Left renal cortex interstitium (tissue), 4 donors: ENCODE results near the gene FEZF2. TPM values are rescaled to one million over a fixed set of nuclear protein-coding genes. Genes with fewer than 3 reads are reported as not detected.

ENCODE experiments used
- DNase-seq, 4 donors: peaks; one replicate each; pipeline ENCODE4 v3.0.0-alpha.2; 2013; ENCODE audit warnings: low read depth in 4 of 4, low spot score in 2 of 4, missing footprints in 1 of 4
- polyA plus RNA-seq, 4 donors: library from polyadenylated mRNA; unstranded; fragments of 120-200 nt; gene quantifications; one replicate each; pipeline ENCODE4 v1.2.1, GENCODE V29; 2013; ENCODE audit not compliant: insufficient read length in 4 of 4

Gene FEZF2
- polyA plus RNA-seq, result not detected

DNA sequence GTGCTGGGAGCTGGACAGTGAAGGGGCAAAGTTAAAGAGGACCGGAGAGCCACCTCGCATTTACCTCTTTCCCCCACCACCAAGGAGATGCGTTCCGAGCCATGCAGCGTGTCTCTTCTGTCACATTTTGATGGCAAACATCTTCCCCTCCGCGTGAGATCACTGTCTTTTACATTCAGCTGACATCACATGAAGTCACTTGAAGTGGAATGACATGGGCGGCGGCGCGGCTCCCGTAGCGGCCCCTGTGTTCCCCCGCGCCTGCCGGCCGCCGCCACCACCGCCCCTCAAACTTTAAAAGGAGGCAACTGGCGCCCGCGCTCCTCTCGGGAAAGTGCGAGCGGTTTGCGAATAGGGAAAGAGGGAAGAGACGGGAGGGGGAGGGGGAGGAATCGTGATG is at the start of gene FEZF2:
TSS of gene FEZF2 (minus strand) at position 336 of the 400 bp plus-strand sequence. CDS start 682 bp downstream, outside the sequence.
- no peak for DNase-seq

GRCh38 chr3:62421207-62421606 is 47.9 kb upstream of the FEZF2 start:
- DNase-seq, result no peak

DNA sequence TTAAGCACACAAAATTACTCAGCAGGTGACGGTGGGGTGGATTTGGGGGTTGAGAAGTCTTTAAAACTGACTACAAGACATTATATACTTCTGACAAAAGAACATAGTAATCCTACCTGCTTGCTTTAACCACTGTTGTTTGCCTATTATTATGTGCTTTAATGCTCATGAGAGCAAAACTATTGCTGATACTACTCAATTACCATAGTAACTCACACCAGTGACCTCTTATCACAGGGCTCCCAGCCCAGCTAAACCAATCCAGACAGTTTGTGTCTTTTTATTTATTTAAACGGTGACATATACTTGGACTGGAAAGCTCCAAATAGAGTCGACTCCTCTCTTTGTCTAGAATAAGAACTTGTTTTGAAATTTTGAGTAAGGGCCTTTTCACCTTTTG is 42.8 kb upstream of the FEZF2 start:
- no peak for DNase-seq

- DNase-seq, result no peak
Observed at GRCh38 chr3:62415312-62415801, 42.0 kb upstream of the FEZF2 start.

DNA sequence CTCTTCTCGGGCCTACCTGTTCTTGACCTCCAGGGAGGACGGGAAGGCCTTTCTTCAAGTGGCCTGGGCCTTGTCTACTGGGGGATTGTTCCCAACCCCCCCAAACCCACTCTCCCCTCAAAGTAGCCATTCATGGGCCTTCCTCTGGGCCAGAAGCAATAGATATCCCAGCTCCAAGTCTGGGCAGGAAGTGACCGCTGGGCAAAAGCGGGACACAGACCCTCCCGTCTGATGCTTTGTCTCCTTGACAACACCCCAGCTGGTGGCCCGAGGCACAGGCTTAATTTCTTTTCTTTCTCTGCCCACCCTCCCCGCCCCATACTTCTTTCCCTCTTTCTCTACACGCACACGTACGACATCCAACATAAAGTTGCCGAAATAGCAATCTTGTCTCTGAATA is 41.4 kb upstream of the FEZF2 start:
- no peak for DNase-seq

DNA sequence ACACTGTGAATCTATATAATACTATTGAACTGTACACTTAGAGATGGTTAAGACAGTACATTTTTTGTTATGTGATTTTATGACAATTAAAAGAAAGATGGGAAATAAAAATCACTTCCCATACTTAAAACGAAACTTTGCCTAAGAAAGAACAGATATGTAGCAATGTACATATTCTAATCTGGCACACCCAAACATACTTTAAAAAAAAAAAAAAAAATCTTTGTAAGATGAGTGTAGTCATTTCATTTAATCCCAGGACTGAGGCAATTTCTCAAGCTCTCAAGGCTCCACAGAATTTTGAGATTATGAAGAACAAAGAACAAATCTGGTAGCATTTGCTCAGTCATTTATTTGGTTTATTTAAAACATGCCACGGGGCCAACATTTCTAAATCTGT is 40.3 kb upstream of the FEZF2 start:
- DNase-seq, result no peak

DNA sequence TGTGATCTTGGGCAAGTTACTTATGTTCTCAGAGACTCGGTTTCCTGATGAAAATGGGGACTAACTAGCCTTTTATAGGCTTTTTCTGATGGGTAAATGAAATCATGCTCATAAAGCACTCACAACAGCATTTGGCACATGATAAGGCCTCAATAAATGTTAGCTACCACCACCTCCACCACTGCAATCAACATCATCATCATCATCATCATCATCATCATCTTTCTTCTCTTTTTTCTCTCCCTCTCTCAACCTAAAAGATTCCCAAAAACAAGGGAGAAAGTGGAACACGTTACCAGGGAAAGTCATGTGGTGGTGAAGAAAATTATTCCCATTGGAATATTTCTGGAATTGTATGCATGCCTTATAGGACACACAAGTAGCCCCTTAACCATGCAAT is 33.6 kb upstream of the FEZF2 start:
- DNase-seq, result no peak

- DNase-seq, result no peak
Observed at GRCh38 chr3:62405566-62405965, 32.2 kb upstream of the FEZF2 start.

DNA sequence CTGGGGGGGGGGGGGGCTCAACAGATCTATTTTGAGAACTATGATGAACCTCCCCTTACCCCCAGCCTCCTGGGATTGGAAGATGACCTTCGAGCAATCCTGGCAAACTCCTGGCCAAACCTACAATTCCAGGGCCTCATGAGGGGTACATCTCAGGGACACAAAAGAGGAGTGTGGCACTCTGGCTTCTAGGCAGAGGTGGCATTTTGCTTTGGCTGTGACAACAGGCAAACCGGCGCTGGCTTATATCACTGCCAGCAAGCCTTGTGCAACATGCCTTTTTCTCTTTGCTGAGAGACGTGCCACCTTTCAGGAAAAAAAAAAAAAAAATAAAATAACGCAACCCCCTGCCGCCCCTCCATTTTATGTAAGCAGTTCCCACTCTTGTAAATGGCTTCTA is 31.8 kb upstream of the FEZF2 start:
- DNase-seq, result no peak

GRCh38 chr3:62404321-62404720 is 31.0 kb upstream of the FEZF2 start:
- DNase-seq, result no peak

GRCh38 chr3:62403765-62404164 is 30.4 kb upstream of the FEZF2 start:
- DNase-seq, result no peak

DNA sequence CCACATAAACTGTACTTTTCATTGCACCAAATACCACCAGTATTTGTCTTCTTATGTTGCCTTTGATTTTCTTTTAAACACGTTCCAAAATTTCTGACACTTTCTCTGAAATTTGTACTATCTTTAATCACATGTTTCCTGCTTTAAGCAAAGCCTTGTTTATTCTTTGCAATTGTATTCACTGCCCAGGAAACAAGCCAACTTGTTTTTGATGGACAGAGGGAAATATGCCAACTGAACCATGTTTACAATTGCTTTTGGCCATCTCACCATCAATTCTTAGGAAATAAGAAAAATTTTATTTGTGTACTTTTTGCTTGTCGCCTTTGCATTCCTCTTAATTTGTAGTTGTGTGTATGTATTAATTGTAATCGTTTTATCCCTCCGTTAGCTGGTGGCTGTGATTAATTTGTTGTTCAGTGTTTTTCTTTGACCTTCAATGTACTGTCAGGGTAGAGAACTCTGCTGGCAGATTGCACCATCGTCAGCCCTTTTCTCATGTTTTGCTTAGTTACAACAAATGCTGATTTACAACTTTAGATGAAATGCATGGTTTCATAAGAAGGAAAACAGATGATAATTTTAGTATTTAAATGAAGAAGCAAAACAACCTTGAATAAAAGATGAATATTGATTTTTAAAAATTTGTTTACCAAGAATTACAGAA is 19.4 kb upstream of the FEZF2 start:
- DNase-seq, result no peak

GRCh38 chr3:62387251-62387650 is 13.9 kb upstream of the FEZF2 start:
- no peak for DNase-seq

- no peak for DNase-seq
Observed at GRCh38 chr3:62379321-62379798, 6.0 kb upstream of the FEZF2 start.

DNA sequence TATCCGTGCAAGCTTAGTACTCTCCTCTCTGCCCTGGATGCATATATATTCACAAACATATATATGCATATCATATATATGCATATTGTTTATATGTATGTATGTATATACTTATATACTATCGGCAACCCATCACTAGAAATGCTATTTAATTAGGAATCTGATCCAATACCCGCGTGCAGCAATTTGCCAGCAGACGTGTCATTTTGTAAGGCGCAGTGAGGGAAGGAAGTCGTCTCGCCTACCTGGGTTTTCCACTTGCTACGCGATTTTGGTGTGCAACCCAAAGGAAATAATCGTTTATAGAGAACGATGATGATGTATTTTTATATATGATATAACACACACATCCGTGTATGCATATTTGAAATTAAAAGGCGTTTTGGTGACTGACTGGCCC is 5.6 kb upstream of the FEZF2 start:
- DNase-seq, result no peak

DNA sequence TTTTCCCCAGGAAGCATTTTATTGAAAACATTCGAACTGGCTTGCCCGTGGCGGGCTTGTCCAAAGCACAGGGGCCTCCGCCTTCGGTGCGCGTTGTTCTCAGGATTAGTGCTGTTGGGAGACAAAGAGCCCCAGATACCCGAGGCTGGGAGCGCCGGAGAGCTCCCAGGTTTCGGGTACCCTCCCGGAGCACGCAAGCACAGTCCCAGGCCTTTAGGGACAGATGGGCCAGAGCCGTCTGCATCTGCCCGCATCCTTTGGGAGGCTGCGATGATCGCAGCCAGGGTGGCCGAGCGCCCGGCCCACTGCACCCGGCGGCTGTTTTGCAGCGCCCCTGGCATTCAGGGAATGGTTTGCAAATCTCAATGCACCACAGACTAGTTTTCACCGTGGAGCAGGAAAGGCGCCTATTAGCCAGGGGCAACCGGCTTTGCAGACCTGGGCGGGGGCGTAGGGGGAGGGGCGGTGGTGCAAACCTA is 5.0 kb upstream of the FEZF2 start:
- DNase-seq, result no peak

DNA sequence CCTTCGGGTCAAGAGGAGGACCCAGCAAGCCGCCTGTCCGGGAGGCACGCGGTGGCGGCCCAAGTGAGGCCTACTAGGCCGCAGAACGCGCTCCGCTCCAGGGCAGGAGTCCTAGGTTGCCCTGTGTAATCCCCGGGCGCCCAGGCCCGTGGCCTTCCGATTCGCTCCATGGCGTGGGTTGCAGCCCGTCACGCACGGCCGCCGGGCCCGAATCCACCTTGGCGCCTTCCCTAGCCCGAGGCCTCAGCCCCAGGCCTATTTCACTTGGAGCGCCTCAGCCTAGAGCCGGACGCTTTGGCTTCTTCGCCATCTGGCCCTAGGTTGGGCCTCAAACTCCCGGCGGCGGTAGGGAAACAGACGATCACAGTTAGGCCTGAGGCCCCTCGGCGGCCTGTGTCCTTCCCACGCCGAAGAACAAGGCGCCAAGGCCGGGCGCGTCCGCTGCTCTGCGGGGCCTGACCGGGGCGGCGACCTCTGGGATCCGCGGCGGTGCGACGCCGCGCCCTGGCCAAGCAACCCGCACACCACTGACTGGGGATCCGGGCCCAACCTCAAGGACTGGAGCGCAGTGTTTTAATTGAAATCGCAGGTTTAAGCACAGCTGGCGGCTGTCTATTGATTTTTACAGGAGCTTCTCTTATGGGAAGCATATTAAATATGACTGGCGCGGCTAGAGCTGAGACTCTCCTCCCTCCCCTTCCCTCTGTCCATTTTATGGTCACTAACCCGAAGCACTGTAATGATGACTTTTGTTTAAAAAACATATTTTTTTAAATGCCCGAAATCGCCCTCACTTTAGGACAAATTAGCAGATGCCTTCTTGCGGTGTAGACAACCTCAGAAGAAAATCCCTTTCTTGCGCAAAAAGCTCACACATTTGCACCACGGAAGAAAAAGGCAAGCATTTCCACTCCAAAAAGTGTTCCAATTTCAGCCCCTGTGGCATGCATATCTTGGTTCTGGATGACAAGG is 3.8 kb upstream of the FEZF2 start:
- no peak for DNase-seq

GRCh38 chr3:62376454-62376720 is 3.0 kb upstream of the FEZF2 start:
- DNase-seq, result no peak

- DNase-seq, result no peak
Observed at GRCh38 chr3:62375655-62376453, 2.5 kb upstream of the FEZF2 start.

- no peak for DNase-seq
Observed at GRCh38 chr3:62374341-62375218, 1.2 kb upstream of the FEZF2 start.
